WTC11 (cell line): ENCODE data around the gene OR56A5. TPM values are rescaled to one million over a fixed set of nuclear protein-coding genes. Genes with fewer than 3 reads are reported as not detected.

Source experiments
- ATAC-seq: fragments of 200-7000 bp; cut with Tn5 transposase; 2 replicates; pipeline ENCODE4 v1.10.0; 2021; ENCODE audit warnings: mild to moderate bottlenecking, moderate library complexity
- CTCF ChIA-PET: fragments of 300-600 bp; sonication (Branson Sonifier 250); formaldehyde crosslinking; loops from one replicate; lab custom pipeline; 2021; ENCODE audit warnings: antibody characterized with exemption; lab: Charles Lee
- POLR2A ChIA-PET: fragments of 350-600 bp; sonication (Branson Sonifier 250); formaldehyde crosslinking; loops from one replicate; lab custom pipeline; 2021; ENCODE audit warnings: antibody characterized with exemption; lab: Charles Lee
- DNase-seq: peaks from one replicate; pipeline ENCODE4 v3.0.0; 2021; ENCODE audit warnings: low spot score
- H3K27ac Mint-ChIP-seq: 2 replicates; pipeline ENCODE4 v1.8.0; 2021; ENCODE audit warnings: mixed read lengths
- H3K27me3 Mint-ChIP-seq: 2 replicates; pipeline ENCODE4 v1.8.0; 2021; ENCODE audit warnings: low read depth, mild to moderate bottlenecking, moderate library complexity, mixed read lengths
- H3K36me3 Mint-ChIP-seq: 2 replicates; pipeline ENCODE4 v1.8.0; 2021; ENCODE audit warnings: mixed read lengths
- H3K4me1 Mint-ChIP-seq: 2 replicates; pipeline ENCODE4 v1.8.0; 2022; ENCODE audit warnings: mixed read lengths
- H3K4me3 Mint-ChIP-seq: 2 replicates; pipeline ENCODE4 v1.8.0; 2021; ENCODE audit warnings: mild to moderate bottlenecking, moderate library complexity, mixed read lengths
- H3K9me3 Mint-ChIP-seq: 2 replicates; pipeline ENCODE4 v1.8.0; 2021; ENCODE audit warnings: mixed read lengths
- NFYB ChIP-seq: sonication (generic); formaldehyde crosslinking; conservative IDR thresholded peaks from 2 replicates; pipeline ENCODE4 v1.8.0; 2022; ENCODE audit warnings: low read depth, missing genetic modification reagents
- NR1H2 ChIP-seq: sonication (generic); formaldehyde crosslinking; IDR thresholded peaks from 2 replicates; pipeline ENCODE4 v1.9.0; 2021; ENCODE audit warnings: mild to moderate bottlenecking, moderate library complexity, missing genetic modification reagents
- NR2C2 ChIP-seq: sonication (generic); formaldehyde crosslinking; IDR thresholded peaks from 2 replicates; pipeline ENCODE4 v1.8.0; 2022; ENCODE audit warnings: mild to moderate bottlenecking, missing genetic modification reagents
- OVOL2 ChIP-seq: fragments of 250-450 bp; sonication (Bioruptor Pico); IDR thresholded peaks from 2 replicates; pipeline ENCODE4 v1.9.0; 2021; ENCODE audit warnings: mild to moderate bottlenecking, borderline replicate concordance
- PRRX2 ChIP-seq: fragments of 250-450 bp; sonication (Bioruptor Pico); IDR thresholded peaks from 2 replicates; pipeline ENCODE4 v1.8.0; 2021; ENCODE audit warnings: mild to moderate bottlenecking
- SP1 ChIP-seq: sonication (generic); formaldehyde crosslinking; conservative IDR thresholded peaks from 2 replicates; pipeline ENCODE4 v1.8.1; 2022; ENCODE audit warnings: missing genetic modification reagents
- TP53 ChIP-seq: sonication (generic); formaldehyde crosslinking; IDR thresholded peaks from 2 replicates; pipeline ENCODE4 v1.8.1; 2023; ENCODE audit warnings: mild to moderate bottlenecking, missing genetic modification reagents
- ZBTB21 ChIP-seq: sonication (generic); formaldehyde crosslinking; IDR thresholded peaks from 2 replicates; pipeline ENCODE4 v1.8.1; 2023; ENCODE audit warnings: mild to moderate bottlenecking, missing genetic modification reagents, borderline replicate concordance
- ZNF121 ChIP-seq: sonication (generic); formaldehyde crosslinking; IDR thresholded peaks from 2 replicates; pipeline ENCODE4 v1.8.0; 2023; ENCODE audit warnings: missing genetic modification reagents
- ZNF263 ChIP-seq: sonication (generic); formaldehyde crosslinking; IDR thresholded peaks from 2 replicates; pipeline ENCODE4 v1.8.1; 2022; ENCODE audit warnings: low read depth, mild to moderate bottlenecking, moderate library complexity, missing genetic modification reagents
- ZNF423 ChIP-seq: fragments of 250-450 bp; sonication (Bioruptor Pico); IDR thresholded peaks from 2 replicates; pipeline ENCODE4 v2.1.2; 2022; ENCODE audit warnings: mild to moderate bottlenecking, moderate library complexity
- total RNA-seq: library from RNA; stranded (reverse); gene quantifications from 3 replicates; pipeline ENCODE4 v1.2.3, GENCODE V29; 2021
- TF ChIP-seq, protein P1 (sequence below): fragments of 250-450 bp; sonication (Bioruptor Pico); IDR thresholded peaks from 2 replicates; pipeline ENCODE4 v1.8.0; 2021; ENCODE audit warnings: mild to moderate bottlenecking
- TF ChIP-seq, protein P2 (sequence below): sonication (generic); formaldehyde crosslinking; IDR thresholded peaks from 2 replicates; pipeline ENCODE4 v1.8.1; 2023; ENCODE audit warnings: mild to moderate bottlenecking, missing genetic modification reagents, moderate library complexity
- TF ChIP-seq, protein P3 (sequence below): sonication (generic); formaldehyde crosslinking; IDR thresholded peaks from 2 replicates; pipeline ENCODE4 v1.8.1; 2022; ENCODE audit warnings: mild to moderate bottlenecking, missing genetic modification reagents, moderate library complexity, borderline replicate concordance
- TF ChIP-seq, protein P4 (sequence below): sonication (generic); formaldehyde crosslinking; IDR thresholded peaks from 2 replicates; pipeline ENCODE4 v1.8.1; 2023; ENCODE audit warnings: mild to moderate bottlenecking, missing genetic modification reagents, borderline replicate concordance
- TF ChIP-seq, protein P5 (sequence below): fragments of 250-450 bp; sonication (Bioruptor Pico); IDR thresholded peaks from 2 replicates; pipeline ENCODE4 v1.9.0; 2021; ENCODE audit warnings: mild to moderate bottlenecking
- TF ChIP-seq, protein P6 (sequence below): sonication (generic); formaldehyde crosslinking; IDR thresholded peaks from 2 replicates; pipeline ENCODE4 v1.8.1; 2023; ENCODE audit warnings: mild to moderate bottlenecking, missing genetic modification reagents
- TF ChIP-seq, protein P7 (sequence below): sonication (generic); formaldehyde crosslinking; IDR thresholded peaks from 2 replicates; pipeline ENCODE4 v1.8.1; 2022; ENCODE audit warnings: mild to moderate bottlenecking, moderate library complexity, missing genetic modification reagents

The OR56A5 gene
- total RNA-seq, 1 experiment from 2014 or later: not detected

DNA sequence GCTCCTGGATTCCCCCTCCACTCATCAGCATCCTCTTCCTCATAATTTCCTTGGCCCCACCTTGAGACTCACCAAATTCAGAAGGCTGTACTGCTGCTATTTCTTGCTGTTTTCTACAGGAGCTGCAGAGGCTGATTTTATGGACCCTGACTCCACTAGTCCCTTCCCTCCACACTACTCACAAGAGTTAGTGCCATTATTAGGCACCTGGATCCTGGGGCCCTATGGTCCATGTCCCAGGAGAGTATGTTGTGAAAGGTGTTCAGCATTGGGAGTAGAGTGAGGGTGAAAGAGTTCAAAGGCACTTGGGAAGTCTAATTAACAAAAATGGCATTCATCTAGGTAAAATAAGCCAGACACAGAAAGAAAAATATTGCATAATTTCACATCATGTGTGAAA is 38.6 kb upstream of the OR56A5 start, which contains the start of gene OR56A4 (continued):
- no peak for TF ChIP-seq ZNF263 (CRISPR knock-in tag)
- TF ChIP-seq, protein P1, sequence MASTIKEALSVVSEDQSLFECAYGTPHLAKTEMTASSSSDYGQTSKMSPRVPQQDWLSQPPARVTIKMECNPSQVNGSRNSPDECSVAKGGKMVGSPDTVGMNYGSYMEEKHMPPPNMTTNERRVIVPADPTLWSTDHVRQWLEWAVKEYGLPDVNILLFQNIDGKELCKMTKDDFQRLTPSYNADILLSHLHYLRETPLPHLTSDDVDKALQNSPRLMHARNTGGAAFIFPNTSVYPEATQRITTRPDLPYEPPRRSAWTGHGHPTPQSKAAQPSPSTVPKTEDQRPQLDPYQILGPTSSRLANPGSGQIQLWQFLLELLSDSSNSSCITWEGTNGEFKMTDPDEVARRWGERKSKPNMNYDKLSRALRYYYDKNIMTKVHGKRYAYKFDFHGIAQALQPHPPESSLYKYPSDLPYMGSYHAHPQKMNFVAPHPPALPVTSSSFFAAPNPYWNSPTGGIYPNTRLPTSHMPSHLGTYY (CRISPR knock-in tag): no peak
- TF ChIP-seq, protein P2, sequence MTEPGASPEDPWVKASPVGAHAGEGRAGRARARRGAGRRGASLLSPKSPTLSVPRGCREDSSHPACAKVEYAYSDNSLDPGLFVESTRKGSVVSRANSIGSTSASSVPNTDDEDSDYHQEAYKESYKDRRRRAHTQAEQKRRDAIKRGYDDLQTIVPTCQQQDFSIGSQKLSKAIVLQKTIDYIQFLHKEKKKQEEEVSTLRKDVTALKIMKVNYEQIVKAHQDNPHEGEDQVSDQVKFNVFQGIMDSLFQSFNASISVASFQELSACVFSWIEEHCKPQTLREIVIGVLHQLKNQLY (CRISPR knock-in tag): no peak
- TF ChIP-seq ZBTB21 (CRISPR knock-in tag): no peak
- no peak for TF ChIP-seq TP53 (CRISPR knock-in tag)
- no peak for TF ChIP-seq PRRX2
- TF ChIP-seq, protein P3, sequence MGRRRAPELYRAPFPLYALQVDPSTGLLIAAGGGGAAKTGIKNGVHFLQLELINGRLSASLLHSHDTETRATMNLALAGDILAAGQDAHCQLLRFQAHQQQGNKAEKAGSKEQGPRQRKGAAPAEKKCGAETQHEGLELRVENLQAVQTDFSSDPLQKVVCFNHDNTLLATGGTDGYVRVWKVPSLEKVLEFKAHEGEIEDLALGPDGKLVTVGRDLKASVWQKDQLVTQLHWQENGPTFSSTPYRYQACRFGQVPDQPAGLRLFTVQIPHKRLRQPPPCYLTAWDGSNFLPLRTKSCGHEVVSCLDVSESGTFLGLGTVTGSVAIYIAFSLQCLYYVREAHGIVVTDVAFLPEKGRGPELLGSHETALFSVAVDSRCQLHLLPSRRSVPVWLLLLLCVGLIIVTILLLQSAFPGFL (CRISPR knock-in tag): no peak
- TF ChIP-seq SP1 (CRISPR knock-in tag): no peak

DNA sequence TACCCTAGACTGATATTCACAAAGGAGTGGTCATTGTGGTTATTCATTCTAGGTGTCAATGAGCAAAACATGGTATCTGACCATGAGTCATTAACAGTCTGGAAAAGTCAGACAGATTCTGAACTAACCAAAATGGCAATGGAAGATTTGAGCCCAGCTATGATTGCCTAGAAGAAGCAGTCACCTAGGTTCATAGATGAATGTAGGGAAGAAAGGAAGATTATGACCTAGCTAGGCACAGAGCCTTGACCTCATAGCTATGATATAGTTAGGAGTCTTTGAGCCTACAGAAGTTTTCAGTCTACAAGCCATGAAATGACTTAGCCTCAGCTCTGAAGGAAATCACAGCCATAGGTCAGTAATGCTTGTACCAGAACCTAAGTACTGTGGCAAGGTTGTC is 38.1 kb upstream of the OR56A5 start:
- Mint-ChIP-seq H3K4me1 (no peaks in the 10 kb centered on the region), H3K9me3 (no peaks in the 10 kb centered on the region), H3K4me3 (no peak overlapping the region), H3K27me3 (no peaks in the 10 kb centered on the region), H3K27ac (no peak overlapping the region), H3K36me3 (no peaks in the 10 kb centered on the region)
- ChIA-PET CTCF (no interaction called here), POLR2A (no interaction called here)
- DNase-seq (no peak), ATAC-seq (no peak)
- no peak for TF ChIP-seq OVOL2 (CRISPR knock-in tag)
- TF ChIP-seq, protein P4, sequence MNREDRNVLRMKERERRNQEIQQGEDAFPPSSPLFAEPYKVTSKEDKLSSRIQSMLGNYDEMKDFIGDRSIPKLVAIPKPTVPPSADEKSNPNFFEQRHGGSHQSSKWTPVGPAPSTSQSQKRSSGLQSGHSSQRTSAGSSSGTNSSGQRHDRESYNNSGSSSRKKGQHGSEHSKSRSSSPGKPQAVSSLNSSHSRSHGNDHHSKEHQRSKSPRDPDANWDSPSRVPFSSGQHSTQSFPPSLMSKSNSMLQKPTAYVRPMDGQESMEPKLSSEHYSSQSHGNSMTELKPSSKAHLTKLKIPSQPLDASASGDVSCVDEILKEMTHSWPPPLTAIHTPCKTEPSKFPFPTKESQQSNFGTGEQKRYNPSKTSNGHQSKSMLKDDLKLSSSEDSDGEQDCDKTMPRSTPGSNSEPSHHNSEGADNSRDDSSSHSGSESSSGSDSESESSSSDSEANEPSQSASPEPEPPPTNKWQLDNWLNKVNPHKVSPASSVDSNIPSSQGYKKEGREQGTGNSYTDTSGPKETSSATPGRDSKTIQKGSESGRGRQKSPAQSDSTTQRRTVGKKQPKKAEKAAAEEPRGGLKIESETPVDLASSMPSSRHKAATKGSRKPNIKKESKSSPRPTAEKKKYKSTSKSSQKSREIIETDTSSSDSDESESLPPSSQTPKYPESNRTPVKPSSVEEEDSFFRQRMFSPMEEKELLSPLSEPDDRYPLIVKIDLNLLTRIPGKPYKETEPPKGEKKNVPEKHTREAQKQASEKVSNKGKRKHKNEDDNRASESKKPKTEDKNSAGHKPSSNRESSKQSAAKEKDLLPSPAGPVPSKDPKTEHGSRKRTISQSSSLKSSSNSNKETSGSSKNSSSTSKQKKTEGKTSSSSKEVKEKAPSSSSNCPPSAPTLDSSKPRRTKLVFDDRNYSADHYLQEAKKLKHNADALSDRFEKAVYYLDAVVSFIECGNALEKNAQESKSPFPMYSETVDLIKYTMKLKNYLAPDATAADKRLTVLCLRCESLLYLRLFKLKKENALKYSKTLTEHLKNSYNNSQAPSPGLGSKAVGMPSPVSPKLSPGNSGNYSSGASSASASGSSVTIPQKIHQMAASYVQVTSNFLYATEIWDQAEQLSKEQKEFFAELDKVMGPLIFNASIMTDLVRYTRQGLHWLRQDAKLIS (CRISPR knock-in tag): no peak
- TF ChIP-seq ZNF121 (CRISPR knock-in tag): no peak
- no peak for TF ChIP-seq NR1H2 (CRISPR knock-in tag)
- TF ChIP-seq ZBTB21 (CRISPR knock-in tag): no peak
- no peak for TF ChIP-seq NFYB
- TF ChIP-seq ZNF423 (CRISPR knock-in tag): no peak
- TF ChIP-seq, protein P5, sequence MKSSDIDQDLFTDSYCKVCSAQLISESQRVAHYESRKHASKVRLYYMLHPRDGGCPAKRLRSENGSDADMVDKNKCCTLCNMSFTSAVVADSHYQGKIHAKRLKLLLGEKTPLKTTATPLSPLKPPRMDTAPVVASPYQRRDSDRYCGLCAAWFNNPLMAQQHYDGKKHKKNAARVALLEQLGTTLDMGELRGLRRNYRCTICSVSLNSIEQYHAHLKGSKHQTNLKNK (CRISPR knock-in tag): no peak
- no peak for TF ChIP-seq NR2C2 (CRISPR knock-in tag)
- TF ChIP-seq, protein P6, sequence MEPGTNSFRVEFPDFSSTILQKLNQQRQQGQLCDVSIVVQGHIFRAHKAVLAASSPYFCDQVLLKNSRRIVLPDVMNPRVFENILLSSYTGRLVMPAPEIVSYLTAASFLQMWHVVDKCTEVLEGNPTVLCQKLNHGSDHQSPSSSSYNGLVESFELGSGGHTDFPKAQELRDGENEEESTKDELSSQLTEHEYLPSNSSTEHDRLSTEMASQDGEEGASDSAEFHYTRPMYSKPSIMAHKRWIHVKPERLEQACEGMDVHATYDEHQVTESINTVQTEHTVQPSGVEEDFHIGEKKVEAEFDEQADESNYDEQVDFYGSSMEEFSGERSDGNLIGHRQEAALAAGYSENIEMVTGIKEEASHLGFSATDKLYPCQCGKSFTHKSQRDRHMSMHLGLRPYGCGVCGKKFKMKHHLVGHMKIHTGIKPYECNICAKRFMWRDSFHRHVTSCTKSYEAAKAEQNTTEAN (CRISPR knock-in tag): no peak
- TF ChIP-seq, protein P1 (CRISPR knock-in tag): no peak
- TF ChIP-seq, protein P7, sequence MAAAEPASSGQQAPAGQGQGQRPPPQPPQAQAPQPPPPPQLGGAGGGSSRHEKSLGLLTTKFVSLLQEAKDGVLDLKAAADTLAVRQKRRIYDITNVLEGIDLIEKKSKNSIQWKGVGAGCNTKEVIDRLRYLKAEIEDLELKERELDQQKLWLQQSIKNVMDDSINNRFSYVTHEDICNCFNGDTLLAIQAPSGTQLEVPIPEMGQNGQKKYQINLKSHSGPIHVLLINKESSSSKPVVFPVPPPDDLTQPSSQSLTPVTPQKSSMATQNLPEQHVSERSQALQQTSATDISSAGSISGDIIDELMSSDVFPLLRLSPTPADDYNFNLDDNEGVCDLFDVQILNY (CRISPR knock-in tag): no peak
